HCT116 (cell line): ENCODE data around the gene C1QTNF2.
A peak's percentile ranks its signal among the peaks of the same experiment; 100 is the strongest.

Experiments used
- EZH2 ChIP-seq: fragments of 200-600 bp; sonication (generic); IDR thresholded peaks from 2 replicates; pipeline ENCODE4 v1.6.1; 2017; ENCODE audit warnings: antibody characterized with exemption, mixed run types
- EZH2phosphoT487 ChIP-seq: fragments of 200-600 bp; IDR thresholded peaks from 2 replicates; pipeline ENCODE4 v1.6.1; 2018; ENCODE audit warnings: antibody characterized with exemption, borderline replicate concordance
- POLR2A ChIP-seq: IDR thresholded peaks from 2 replicates; pipeline ENCODE4 v1.7.0; 2011; ENCODE audit warnings: borderline replicate concordance; ENCODE audit not compliant: insufficient read depth, insufficient read length; ENCODE audit errors: extremely low read depth
- POLR2AphosphoS5 ChIP-seq: IDR thresholded peaks from 2 replicates; pipeline ENCODE4 v1.6.1; 2011; ENCODE audit warnings: mild to moderate bottlenecking, low read depth, low read length, moderate library complexity
- RAD21 ChIP-seq: IDR thresholded peaks from 2 replicates; pipeline ENCODE4 v1.6.1; 2012; ENCODE audit warnings: low read depth, mild to moderate bottlenecking
- ZNF274 ChIP-seq: fragments of 200-500 bp; sonication (Bioruptor generic); IDR thresholded peaks from 2 replicates; pipeline ENCODE4 v1.6.1; 2014; ENCODE audit warnings: mild to moderate bottlenecking, low read depth, low read length, inconsistent platforms
- TF ChIP-seq, protein P1 (sequence below), 3 experiments: fragments of 200-600 bp in 1 of 3; sonication (generic) in 1 of 3; IDR thresholded peaks in 2 of 3; conservative IDR thresholded peaks in 1 of 3; 2 replicates each; pipeline ENCODE4 v1.5.1; 2012 to 2017; ENCODE audit warnings: low read depth in 2 of 3, low read length in 2 of 3, antibody characterized with exemption in 1 of 3, borderline replicate concordance in 1 of 3, control low read depth in 1 of 3, mild to moderate bottlenecking in 1 of 3, mixed read lengths in 1 of 3, mixed run types in 1 of 3, moderate library complexity in 1 of 3; ENCODE audit not compliant: insufficient read depth in 1 of 3
- TF ChIP-seq, protein P2 (sequence below): IDR thresholded peaks from 2 replicates; pipeline ENCODE4 v1.6.1; 2012

DNA sequence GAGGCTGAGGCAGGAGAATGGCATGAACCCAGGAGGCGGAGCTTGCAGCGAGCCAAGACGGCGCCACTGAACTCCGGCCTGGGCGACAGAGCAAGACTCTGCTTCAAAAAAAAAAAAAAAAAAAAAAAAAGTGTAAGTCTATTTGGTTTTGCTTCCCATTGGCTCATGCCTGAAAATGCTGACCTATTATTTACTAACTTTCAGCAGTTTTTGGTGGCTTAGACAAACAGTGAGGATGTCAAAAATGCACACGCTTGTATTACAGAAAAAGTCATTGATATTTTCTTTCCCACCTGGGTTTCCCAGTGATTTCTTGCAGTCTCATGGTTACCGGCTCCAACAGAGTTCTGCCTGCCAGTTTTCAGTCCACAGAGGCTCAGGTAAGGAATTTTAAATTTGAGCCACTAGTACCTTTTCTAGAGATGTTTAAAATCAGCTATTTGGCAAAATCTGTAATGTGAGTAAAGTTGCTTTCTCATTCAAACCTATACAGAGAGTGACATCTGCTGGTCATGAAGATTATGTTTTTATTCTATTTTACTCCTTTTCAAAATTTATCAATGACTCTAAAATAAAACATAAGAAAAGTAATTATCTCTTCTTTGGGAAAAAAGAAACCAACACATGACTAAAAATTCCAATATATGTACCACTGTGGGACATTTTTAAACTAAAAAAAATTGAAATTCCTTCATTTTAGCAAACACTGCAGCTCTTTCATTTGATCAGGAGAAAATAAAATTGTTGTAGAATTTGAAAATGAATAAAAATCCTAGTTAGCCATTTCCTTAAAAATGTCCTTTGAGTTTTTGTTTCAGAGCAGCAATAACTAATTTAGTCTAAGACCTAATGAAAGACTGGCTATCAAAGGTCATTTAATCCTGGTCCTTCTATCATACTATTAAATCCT is 20.6 kb upstream of the C1QTNF2 start:
- TF ChIP-seq POLR2AphosphoS5 (no peak), POLR2A (no peak), RAD21 (peak; percentile 76), EZH2phosphoT487 (no peak), EZH2 (no peak), ZNF274 (no peak)
- TF ChIP-seq, protein P1, sequence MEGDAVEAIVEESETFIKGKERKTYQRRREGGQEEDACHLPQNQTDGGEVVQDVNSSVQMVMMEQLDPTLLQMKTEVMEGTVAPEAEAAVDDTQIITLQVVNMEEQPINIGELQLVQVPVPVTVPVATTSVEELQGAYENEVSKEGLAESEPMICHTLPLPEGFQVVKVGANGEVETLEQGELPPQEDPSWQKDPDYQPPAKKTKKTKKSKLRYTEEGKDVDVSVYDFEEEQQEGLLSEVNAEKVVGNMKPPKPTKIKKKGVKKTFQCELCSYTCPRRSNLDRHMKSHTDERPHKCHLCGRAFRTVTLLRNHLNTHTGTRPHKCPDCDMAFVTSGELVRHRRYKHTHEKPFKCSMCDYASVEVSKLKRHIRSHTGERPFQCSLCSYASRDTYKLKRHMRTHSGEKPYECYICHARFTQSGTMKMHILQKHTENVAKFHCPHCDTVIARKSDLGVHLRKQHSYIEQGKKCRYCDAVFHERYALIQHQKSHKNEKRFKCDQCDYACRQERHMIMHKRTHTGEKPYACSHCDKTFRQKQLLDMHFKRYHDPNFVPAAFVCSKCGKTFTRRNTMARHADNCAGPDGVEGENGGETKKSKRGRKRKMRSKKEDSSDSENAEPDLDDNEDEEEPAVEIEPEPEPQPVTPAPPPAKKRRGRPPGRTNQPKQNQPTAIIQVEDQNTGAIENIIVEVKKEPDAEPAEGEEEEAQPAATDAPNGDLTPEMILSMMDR (IDR thresholded peaks at IDR 0.05 in 2 of 3, conservative IDR thresholded peaks at IDR 0.05 in 1 of 3; ENCODE audit: borderline replicate concordance in 1 of 3, insufficient read depth in 1 of 3, low read depth in 2 of 3, low read length in 2 of 3), result peak; percentile 24 to 68 (median 53); a peak in 4 of 6 replicates
- TF ChIP-seq, protein P2, sequence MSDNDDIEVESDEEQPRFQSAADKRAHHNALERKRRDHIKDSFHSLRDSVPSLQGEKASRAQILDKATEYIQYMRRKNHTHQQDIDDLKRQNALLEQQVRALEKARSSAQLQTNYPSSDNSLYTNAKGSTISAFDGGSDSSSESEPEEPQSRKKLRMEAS, result no peak
